Vagina (tissue), 2 donors: Measurements from ENCODE around the gene NFKBIB.

Experiments used
- POLR2A ChIP-seq, 2 donors: fragments of 450-650 bp; IDR thresholded peaks; one replicate each; pipeline ENCODE4 v1.6.1; 2017; ENCODE audit warnings: antibody characterized with exemption in 2 of 2, mild to moderate bottlenecking in 2 of 2, moderate library complexity in 2 of 2
- POLR2AphosphoS5 ChIP-seq, 2 donors: sonication (generic); formaldehyde crosslinking; IDR thresholded peaks; one replicate each; pipeline ENCODE4 v1.9.0; 2017; ENCODE audit warnings: antibody characterized with exemption in 2 of 2, mild to moderate bottlenecking in 2 of 2, low read depth in 1 of 2; ENCODE audit not compliant: insufficient read depth in 1 of 2
- TF ChIP-seq, protein P1 (sequence below), 3 experiments: fragments of 450-650 bp in 2 of 3; fragments of 200-600 bp in 1 of 3; sonication (generic) in 1 of 3; IDR thresholded peaks; one replicate each; pipeline ENCODE4 v1.5.1; 2017 to 2019; ENCODE audit warnings: antibody characterized with exemption in 3 of 3, mild to moderate bottlenecking in 2 of 3, moderate library complexity in 2 of 3

DNA sequence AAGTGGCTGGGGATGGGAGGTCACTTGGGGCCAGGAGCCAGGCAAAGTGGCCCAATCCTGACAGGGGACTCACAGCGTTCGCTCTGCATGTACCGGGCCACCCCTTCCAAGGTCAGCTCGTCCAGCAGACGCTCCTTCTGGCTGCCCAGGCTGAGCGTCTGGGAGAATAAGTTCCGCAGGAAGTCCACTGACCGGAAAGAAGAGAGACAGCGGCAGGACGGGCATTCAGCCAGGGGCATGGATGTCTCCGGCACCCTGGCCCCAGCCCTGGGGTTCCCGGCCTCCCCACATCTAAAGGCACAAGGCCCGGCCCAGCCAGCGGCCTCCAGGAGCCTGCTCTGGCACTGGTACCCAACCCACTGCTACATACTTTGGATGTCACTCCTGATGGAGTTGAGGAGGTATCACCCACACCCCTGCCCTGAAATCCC is 6.4 kb upstream of the NFKBIB start:
- TF ChIP-seq, protein P1, sequence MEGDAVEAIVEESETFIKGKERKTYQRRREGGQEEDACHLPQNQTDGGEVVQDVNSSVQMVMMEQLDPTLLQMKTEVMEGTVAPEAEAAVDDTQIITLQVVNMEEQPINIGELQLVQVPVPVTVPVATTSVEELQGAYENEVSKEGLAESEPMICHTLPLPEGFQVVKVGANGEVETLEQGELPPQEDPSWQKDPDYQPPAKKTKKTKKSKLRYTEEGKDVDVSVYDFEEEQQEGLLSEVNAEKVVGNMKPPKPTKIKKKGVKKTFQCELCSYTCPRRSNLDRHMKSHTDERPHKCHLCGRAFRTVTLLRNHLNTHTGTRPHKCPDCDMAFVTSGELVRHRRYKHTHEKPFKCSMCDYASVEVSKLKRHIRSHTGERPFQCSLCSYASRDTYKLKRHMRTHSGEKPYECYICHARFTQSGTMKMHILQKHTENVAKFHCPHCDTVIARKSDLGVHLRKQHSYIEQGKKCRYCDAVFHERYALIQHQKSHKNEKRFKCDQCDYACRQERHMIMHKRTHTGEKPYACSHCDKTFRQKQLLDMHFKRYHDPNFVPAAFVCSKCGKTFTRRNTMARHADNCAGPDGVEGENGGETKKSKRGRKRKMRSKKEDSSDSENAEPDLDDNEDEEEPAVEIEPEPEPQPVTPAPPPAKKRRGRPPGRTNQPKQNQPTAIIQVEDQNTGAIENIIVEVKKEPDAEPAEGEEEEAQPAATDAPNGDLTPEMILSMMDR (IDR thresholded peaks at IDR 0.05) = no peak
- TF ChIP-seq POLR2AphosphoS5 (IDR thresholded peaks at IDR 0.05; ENCODE audit: insufficient read depth in 1 of 2, low read depth in 1 of 2) (no peak), POLR2A (IDR thresholded peaks at IDR 0.05) (no peak)
